HepG2 (cell line): Measurements from ENCODE around the gene EMILIN3. TPM values are rescaled to one million over a fixed set of nuclear protein-coding genes. Genes with fewer than 3 reads are reported as not detected.

Experiments
- GABPB1 ChIP-seq: IDR thresholded peaks from 2 replicates; pipeline ENCODE4 v1.6.1; 2016; ENCODE audit warnings: mild to moderate bottlenecking, missing genetic modification reagents, moderate library complexity, missing compliant biosample characterization
- IRF2 ChIP-seq: IDR thresholded peaks from 2 replicates; pipeline ENCODE4 v1.6.1; 2018; ENCODE audit warnings: missing genetic modification reagents, missing compliant biosample characterization
- SOX13 ChIP-seq, 3 experiments: fragments of 450-650 bp in 1 of 3; sonication (generic) in 1 of 3; formaldehyde crosslinking in 1 of 3; IDR thresholded peaks in 2 of 3; conservative IDR thresholded peaks in 1 of 3; 2 replicates each; pipeline versions ENCODE4 v1.5.0 to v1.6.1; 2016 to 2020; ENCODE audit warnings: antibody characterized with exemption in 1 of 3, mild to moderate bottlenecking in 1 of 3, missing compliant biosample characterization in 1 of 3, missing genetic modification reagents in 1 of 3, moderate library complexity in 1 of 3
- SRY ChIP-seq: sonication (generic); formaldehyde crosslinking; IDR thresholded peaks from 2 replicates; pipeline ENCODE4 v1.8.0; 2022; ENCODE audit warnings: mild to moderate bottlenecking, missing genetic modification reagents
- ZBTB7B ChIP-seq: sonication (generic); formaldehyde crosslinking; IDR thresholded peaks from 2 replicates; pipeline ENCODE4 v1.4.0; 2020; ENCODE audit warnings: missing genetic modification reagents
- ZSCAN21 ChIP-seq: sonication (generic); formaldehyde crosslinking; IDR thresholded peaks from 2 replicates; pipeline ENCODE4 v1.8.0; 2022; ENCODE audit warnings: mild to moderate bottlenecking, missing genetic modification reagents, moderate library complexity, borderline replicate concordance
- polyA plus RNA-seq, 8 experiments: library from polyadenylated mRNA; depleted of rRNA in 3 of 8; stranded (reverse) in 7 of 8; unstranded in 1 of 8; fragments of >200 nt; fragmentation: Illumina TruSeq in 4 of 8; extraction: Trizol in 4 of 8; gene quantifications; 2 replicates each; pipeline versions ENCODE4 v1.2.1 to v1.2.3, GENCODE V29; 2011 to 2016; ENCODE audit warnings: low read depth in 4 of 8, missing spikeins in 1 of 8, mixed read lengths in 1 of 8; ENCODE audit not compliant: insufficient read depth in 1 of 8
- total RNA-seq, 5 experiments: library from RNA; depleted of rRNA; stranded (reverse); fragments of >200 nt; fragmentation: Illumina TruSeq; extraction: Trizol; gene quantifications; 2 replicates each; pipeline ENCODE4 v1.2.3, GENCODE V29; 2016; ENCODE audit warnings: low read depth in 1 of 5
- TF ChIP-seq, protein P1 (sequence below): sonication (generic); formaldehyde crosslinking; IDR thresholded peaks from 2 replicates; pipeline ENCODE4 v1.5.0; 2020; ENCODE audit warnings: missing genetic modification reagents
- TF ChIP-seq, protein P2 (sequence below): IDR thresholded peaks from 2 replicates; pipeline ENCODE4 v1.6.1; 2016; ENCODE audit warnings: mild to moderate bottlenecking
- TF ChIP-seq, protein P3 (sequence below): sonication (generic); formaldehyde crosslinking; IDR thresholded peaks from 2 replicates; pipeline ENCODE4 v1.4.0; 2020; ENCODE audit warnings: missing genetic modification reagents, borderline replicate concordance
- TF ChIP-seq, protein P4 (sequence below): sonication (generic); formaldehyde crosslinking; IDR thresholded peaks from 2 replicates; pipeline ENCODE4 v1.4.0; 2020; ENCODE audit warnings: mild to moderate bottlenecking, missing genetic modification reagents

EMILIN3 gene
- total and polyA plus RNA-seq, 2 of the 13 experiments (the other 11 are each of a cell fraction or from before 2014, with no cell fraction given): 0.25 to 0.29 TPM

DNA sequence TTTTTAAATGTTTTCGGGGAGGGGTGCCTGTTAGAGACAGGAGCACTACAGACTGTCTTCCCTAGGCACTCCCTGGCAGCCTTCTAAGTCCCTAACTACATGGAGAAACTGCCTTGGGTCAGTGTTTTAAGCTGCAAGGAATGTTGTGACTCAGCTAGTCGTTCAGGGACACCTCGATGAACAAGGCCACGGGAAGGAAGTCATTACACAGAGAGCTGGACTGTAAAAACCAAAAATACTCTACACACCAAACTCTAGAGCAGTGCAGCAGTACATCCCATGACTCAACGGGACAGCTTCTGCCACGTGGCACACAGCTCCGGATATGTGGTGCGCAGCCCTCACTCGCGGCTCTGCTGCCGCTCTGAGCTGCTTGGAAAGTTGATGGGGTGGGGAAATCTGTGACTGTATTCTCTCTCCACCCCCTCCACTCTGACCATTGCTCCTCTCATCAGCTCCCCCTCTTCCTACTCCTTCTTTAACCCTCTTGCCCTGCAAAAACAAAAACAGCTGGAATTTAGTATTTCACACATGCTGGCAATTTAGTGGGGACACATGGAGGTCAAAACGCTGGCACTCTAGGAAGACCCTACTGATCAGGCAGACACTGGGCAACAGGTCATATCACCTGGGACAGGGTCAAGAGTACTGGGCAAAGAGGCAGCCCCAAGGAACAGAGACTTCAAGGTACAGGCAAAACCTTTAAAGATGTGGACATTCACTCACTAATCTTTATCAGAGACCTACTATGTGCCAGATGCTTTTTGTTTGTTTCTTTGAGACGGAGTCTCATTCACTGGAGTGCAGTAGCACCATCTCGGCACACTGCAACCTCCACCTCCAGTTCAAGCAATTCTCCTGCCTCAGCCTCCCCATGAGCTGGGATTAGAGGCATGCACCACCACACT is 36.9 kb downstream of the EMILIN3 start (continued):
- TF ChIP-seq GABPB1 (CRISPR knock-in tag) (0 out of 2 replicates have a peak, but pooled peaks have one; percentile 32), SRY (CRISPR knock-in tag) (0 out of 2 replicates have a peak, but pooled peaks have one; percentile 47), IRF2 (peak; percentile 14; the same call in 1 of the 2 replicates), ZBTB7B (CRISPR knock-in tag) (peak; percentile 40; the same call in 1 of the 2 replicates), SOX13 (IDR thresholded peaks at IDR 0.05) (no peak; the same call in 1 of the 2 replicates), SOX13 (CRISPR knock-in tag; conservative IDR thresholded peaks at IDR 0.05 in 1 of 2, IDR thresholded peaks at IDR 0.05 in 1 of 2) (peak in 1 of 2 experiments; percentile 38; a peak in 1 of 4 replicates), ZSCAN21 (CRISPR knock-in tag) (0 out of 2 replicates have a peak, but pooled peaks have one; percentile 51)
- TF ChIP-seq, protein P1, sequence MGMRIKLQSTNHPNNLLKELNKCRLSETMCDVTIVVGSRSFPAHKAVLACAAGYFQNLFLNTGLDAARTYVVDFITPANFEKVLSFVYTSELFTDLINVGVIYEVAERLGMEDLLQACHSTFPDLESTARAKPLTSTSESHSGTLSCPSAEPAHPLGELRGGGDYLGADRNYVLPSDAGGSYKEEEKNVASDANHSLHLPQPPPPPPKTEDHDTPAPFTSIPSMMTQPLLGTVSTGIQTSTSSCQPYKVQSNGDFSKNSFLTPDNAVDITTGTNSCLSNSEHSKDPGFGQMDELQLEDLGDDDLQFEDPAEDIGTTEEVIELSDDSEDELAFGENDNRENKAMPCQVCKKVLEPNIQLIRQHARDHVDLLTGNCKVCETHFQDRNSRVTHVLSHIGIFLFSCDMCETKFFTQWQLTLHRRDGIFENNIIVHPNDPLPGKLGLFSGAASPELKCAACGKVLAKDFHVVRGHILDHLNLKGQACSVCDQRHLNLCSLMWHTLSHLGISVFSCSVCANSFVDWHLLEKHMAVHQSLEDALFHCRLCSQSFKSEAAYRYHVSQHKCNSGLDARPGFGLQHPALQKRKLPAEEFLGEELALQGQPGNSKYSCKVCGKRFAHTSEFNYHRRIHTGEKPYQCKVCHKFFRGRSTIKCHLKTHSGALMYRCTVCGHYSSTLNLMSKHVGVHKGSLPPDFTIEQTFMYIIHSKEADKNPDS (CRISPR knock-in tag): no peak
- TF ChIP-seq, protein P2, sequence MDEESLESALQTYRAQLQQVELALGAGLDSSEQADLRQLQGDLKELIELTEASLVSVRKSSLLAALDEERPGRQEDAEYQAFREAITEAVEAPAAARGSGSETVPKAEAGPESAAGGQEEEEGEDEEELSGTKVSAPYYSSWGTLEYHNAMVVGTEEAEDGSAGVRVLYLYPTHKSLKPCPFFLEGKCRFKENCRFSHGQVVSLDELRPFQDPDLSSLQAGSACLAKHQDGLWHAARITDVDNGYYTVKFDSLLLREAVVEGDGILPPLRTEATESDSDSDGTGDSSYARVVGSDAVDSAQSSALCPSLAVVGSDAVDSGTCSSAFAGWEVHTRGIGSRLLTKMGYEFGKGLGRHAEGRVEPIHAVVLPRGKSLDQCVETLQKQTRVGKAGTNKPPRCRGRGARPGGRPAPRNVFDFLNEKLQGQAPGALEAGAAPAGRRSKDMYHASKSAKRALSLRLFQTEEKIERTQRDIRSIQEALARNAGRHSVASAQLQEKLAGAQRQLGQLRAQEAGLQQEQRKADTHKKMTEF (CRISPR knock-in tag): peak; percentile 56; the same call in 1 of the 2 replicates
- TF ChIP-seq, protein P3, sequence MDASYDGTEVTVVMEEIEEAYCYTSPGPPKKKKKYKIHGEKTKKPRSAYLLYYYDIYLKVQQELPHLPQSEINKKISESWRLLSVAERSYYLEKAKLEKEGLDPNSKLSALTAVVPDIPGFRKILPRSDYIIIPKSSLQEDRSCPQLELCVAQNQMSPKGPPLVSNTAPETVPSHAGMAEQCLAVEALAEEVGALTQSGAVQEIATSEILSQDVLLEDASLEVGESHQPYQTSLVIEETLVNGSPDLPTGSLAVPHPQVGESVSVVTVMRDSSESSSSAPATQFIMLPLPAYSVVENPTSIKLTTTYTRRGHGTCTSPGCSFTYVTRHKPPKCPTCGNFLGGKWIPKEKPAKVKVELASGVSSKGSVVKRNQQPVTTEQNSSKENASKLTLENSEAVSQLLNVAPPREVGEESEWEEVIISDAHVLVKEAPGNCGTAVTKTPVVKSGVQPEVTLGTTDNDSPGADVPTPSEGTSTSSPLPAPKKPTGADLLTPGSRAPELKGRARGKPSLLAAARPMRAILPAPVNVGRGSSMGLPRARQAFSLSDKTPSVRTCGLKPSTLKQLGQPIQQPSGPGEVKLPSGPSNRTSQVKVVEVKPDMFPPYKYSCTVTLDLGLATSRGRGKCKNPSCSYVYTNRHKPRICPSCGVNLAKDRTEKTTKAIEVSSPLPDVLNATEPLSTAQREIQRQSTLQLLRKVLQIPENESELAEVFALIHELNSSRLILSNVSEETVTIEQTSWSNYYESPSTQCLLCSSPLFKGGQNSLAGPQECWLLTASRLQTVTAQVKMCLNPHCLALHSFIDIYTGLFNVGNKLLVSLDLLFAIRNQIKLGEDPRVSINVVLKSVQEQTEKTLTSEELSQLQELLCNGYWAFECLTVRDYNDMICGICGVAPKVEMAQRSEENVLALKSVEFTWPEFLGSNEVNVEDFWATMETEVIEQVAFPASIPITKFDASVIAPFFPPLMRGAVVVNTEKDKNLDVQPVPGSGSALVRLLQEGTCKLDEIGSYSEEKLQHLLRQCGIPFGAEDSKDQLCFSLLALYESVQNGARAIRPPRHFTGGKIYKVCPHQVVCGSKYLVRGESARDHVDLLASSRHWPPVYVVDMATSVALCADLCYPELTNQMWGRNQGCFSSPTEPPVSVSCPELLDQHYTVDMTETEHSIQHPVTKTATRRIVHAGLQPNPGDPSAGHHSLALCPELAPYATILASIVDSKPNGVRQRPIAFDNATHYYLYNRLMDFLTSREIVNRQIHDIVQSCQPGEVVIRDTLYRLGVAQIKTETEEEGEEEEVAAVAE (CRISPR knock-in tag): no peak
- TF ChIP-seq, protein P4, sequence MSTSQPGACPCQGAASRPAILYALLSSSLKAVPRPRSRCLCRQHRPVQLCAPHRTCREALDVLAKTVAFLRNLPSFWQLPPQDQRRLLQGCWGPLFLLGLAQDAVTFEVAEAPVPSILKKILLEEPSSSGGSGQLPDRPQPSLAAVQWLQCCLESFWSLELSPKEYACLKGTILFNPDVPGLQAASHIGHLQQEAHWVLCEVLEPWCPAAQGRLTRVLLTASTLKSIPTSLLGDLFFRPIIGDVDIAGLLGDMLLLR (CRISPR knock-in tag): peak; percentile 65
